A549 (cell line): ENCODE results near the gene RFT1. TPM values are rescaled to one million over a fixed set of nuclear protein-coding genes. Genes with fewer than 3 reads are reported as not detected.

Experiments used
- ATAC-seq, 2 experiments: fragments of 200-7000 bp in 1 of 2; fragments of >200 bp in 1 of 2; cut with Nextera tagmentation in 1 of 2; cut with Tn5 transposase in 1 of 2; 3 replicates each; pipeline versions ENCODE4 v1.8.0 to v1.9.1; 2018 to 2020; ENCODE audit warnings: mild to moderate bottlenecking in 1 of 2, moderate library complexity in 1 of 2
- CTCF ChIA-PET: fragments of 300-600 bp; sonication (Branson Sonifier 250); formaldehyde crosslinking; extraction: SDS; loops from one replicate; lab custom pipeline; 2021; ENCODE audit warnings: antibody characterized with exemption, inconsistent platforms; lab: Yijun Ruan, JAX
- POLR2A ChIA-PET: fragments of 350-600 bp; formaldehyde crosslinking; extraction: SDS; loops from one replicate; lab custom pipeline; 2021; ENCODE audit warnings: antibody characterized with exemption, inconsistent platforms; lab: Yijun Ruan, JAX
- DNase-seq, 2 experiments: peaks; one replicate each; pipeline versions ENCODE4 v3.0.0 to v3.0.0-alpha.2; 2011 to 2016; ENCODE audit warnings: low read depth in 1 of 2, low spot score in 1 of 2
- FAIRE-seq: peaks from 2 replicates; lab custom pipeline; 2011; peaks lifted over from hg19 to GRCh38; lab: Jason Lieb, UNC
- H3K27ac ChIP-seq, 2 experiments: fragments of >200 bp; sonication (Bioruptor Twin); formaldehyde crosslinking; 3 replicates each; pipeline ENCODE4 v1.5.1; 2016 to 2017
- H3K4me1 ChIP-seq: fragments of >200 bp; sonication (Bioruptor Twin); formaldehyde crosslinking; 3 replicates; pipeline ENCODE4 v1.6.1; 2016
- H3K4me2 ChIP-seq: fragments of >200 bp; sonication (Bioruptor Twin); formaldehyde crosslinking; 3 replicates; pipeline ENCODE4 v1.6.1; 2016
- H3K4me3 ChIP-seq: fragments of >200 bp; sonication (Bioruptor Twin); formaldehyde crosslinking; 3 replicates; pipeline ENCODE4 v1.5.1; 2016
- H3K9me3 ChIP-seq: fragments of >200 bp; sonication (Bioruptor Twin); formaldehyde crosslinking; 3 replicates; pipeline ENCODE4 v1.6.1; 2016
- CHD2 ChIP-seq: fragments of 150-350 bp; IDR thresholded peaks from 2 replicates; pipeline ENCODE4 v1.6.1; 2014; ENCODE audit warnings: low read length; ENCODE audit not compliant: partially characterized antibody
- CHD4 ChIP-seq: fragments of 200-600 bp; sonication (generic); IDR thresholded peaks from 2 replicates; pipeline ENCODE4 v1.6.1; 2016; ENCODE audit warnings: antibody characterized with exemption, mild to moderate bottlenecking, borderline replicate concordance
- E2F6 ChIP-seq: IDR thresholded peaks from 2 replicates; pipeline ENCODE4 v1.6.1; 2012; ENCODE audit warnings: low read depth, borderline replicate concordance
- EHF ChIP-seq: fragments of 250-450 bp; sonication (Bioruptor Pico); IDR thresholded peaks from 2 replicates; pipeline ENCODE4 v1.5.0; 2020; ENCODE audit warnings: mild to moderate bottlenecking
- EHMT2 ChIP-seq: fragments of 200-600 bp; sonication (generic); IDR thresholded peaks from 2 replicates; pipeline ENCODE4 v1.6.1; 2016; ENCODE audit warnings: antibody characterized with exemption, low read depth, mild to moderate bottlenecking, moderate library complexity
- FOSB ChIP-seq: fragments of 250-450 bp; sonication (Bioruptor Pico); IDR thresholded peaks from 2 replicates; pipeline ENCODE4 v1.5.0; 2020; ENCODE audit warnings: mild to moderate bottlenecking, moderate library complexity
- GATA3 ChIP-seq: IDR thresholded peaks from 2 replicates; pipeline ENCODE4 v1.6.1; 2012; ENCODE audit warnings: borderline replicate concordance
- HEYL ChIP-seq: fragments of 250-450 bp; sonication (Bioruptor Pico); IDR thresholded peaks from 2 replicates; pipeline ENCODE4 v1.8.0; 2021; ENCODE audit warnings: mild to moderate bottlenecking, moderate library complexity
- HMGXB4 ChIP-seq: fragments of 250-450 bp; sonication (Bioruptor Pico); IDR thresholded peaks from 2 replicates; pipeline ENCODE4 v1.5.0; 2021; ENCODE audit warnings: mild to moderate bottlenecking, moderate library complexity, borderline replicate concordance
- HOXB13 ChIP-seq: fragments of 250-450 bp; sonication (Bioruptor Pico); IDR thresholded peaks from 2 replicates; pipeline ENCODE4 v1.5.0; 2020; ENCODE audit warnings: low read depth, mild to moderate bottlenecking, moderate library complexity
- HOXB5 ChIP-seq: fragments of 250-450 bp; sonication (Bioruptor Pico); IDR thresholded peaks from 2 replicates; pipeline ENCODE4 v1.5.0; 2020; ENCODE audit warnings: mild to moderate bottlenecking, moderate library complexity
- JUN ChIP-seq, 2 experiments: fragments of >200 bp; sonication (Bioruptor Twin); formaldehyde crosslinking; IDR thresholded peaks; 2 replicates in 1 of 2; 3 replicates in 1 of 2; pipeline ENCODE4 v1.6.1; 2016 to 2017
- KDM1A ChIP-seq: fragments of 200-600 bp; sonication (generic); IDR thresholded peaks from 2 replicates; pipeline ENCODE4 v1.6.1; 2016; ENCODE audit warnings: low read depth, mild to moderate bottlenecking
- KDM5A ChIP-seq: fragments of 200-600 bp; sonication (generic); IDR thresholded peaks from 2 replicates; pipeline ENCODE4 v1.6.1; 2016; ENCODE audit warnings: antibody characterized with exemption, mild to moderate bottlenecking
- MAX ChIP-seq: IDR thresholded peaks from 2 replicates; pipeline ENCODE4 v1.6.1; 2012
- MAZ ChIP-seq: fragments of 150-350 bp; IDR thresholded peaks from 2 replicates; pipeline ENCODE4 v1.6.1; 2014; ENCODE audit warnings: antibody characterized with exemption, low read depth, low read length, borderline replicate concordance
- NFE2L2 ChIP-seq: fragments of 150-350 bp; conservative IDR thresholded peaks from 2 replicates; pipeline ENCODE4 v1.6.1; 2014; ENCODE audit warnings: low read length
- NPAS2 ChIP-seq: fragments of 250-450 bp; sonication (Bioruptor Pico); IDR thresholded peaks from 2 replicates; pipeline ENCODE4 v1.8.0; 2022; ENCODE audit warnings: mild to moderate bottlenecking, moderate library complexity, borderline replicate concordance
- RARB ChIP-seq: fragments of 250-450 bp; sonication (Bioruptor Pico); IDR thresholded peaks from 2 replicates; pipeline ENCODE4 v1.8.0; 2021; ENCODE audit warnings: mild to moderate bottlenecking, moderate library complexity
- RCOR1 ChIP-seq: fragments of 150-350 bp; IDR thresholded peaks from 2 replicates; pipeline ENCODE4 v1.6.1; 2014; ENCODE audit warnings: antibody characterized with exemption, low read length, low read depth
- ZC3H11A ChIP-seq: fragments of 450-650 bp; IDR thresholded peaks from 2 replicates; pipeline ENCODE4 v1.6.1; 2014; ENCODE audit warnings: antibody characterized with exemption, mild to moderate bottlenecking
- ZNF302 ChIP-seq: fragments of 250-450 bp; sonication (Bioruptor Pico); IDR thresholded peaks from 2 replicates; pipeline ENCODE4 v1.9.0; 2021; ENCODE audit warnings: inconsistent platforms, mild to moderate bottlenecking, moderate library complexity
- ZSCAN20 ChIP-seq: fragments of 250-450 bp; sonication (Bioruptor Pico); IDR thresholded peaks from 2 replicates; pipeline ENCODE4 v1.8.0; 2022; ENCODE audit warnings: mild to moderate bottlenecking, moderate library complexity
- WGBS: methylation state at CpG from one replicate; pipeline ENCODE4 v1.1.6; 2017; ENCODE audit errors: missing lambda C conversion rate; 5-methylcytosine and 5-hydroxymethylcytosine counted together
- polyA plus RNA-seq, 4 experiments: library from polyadenylated mRNA; depleted of rRNA in 3 of 4; stranded (reverse); fragments of >200 nt; fragmentation: RNase III in 1 of 4; extraction: RNeasy Plus Mini Kit Qiagen cat#74134 plus additional on column Dnase treatment in 1 of 4; gene quantifications; 2 replicates in 3 of 4; 3 replicates in 1 of 4; pipeline ENCODE4 v1.2.3, GENCODE V29; 2011 to 2017

The RFT1 gene
- polyA plus RNA-seq, 2 of the 4 experiments (the other 2 are of a cell fraction): 15.6 to 33.6 TPM

GRCh38 chr3:53174346-53175250, 44.4 kb upstream of the RFT1 start:
- ChIA-PET POLR2A (no interaction called here), CTCF (interaction anchor here (1.3 kb wide), 1 partner anchor 60 kb away, joined by 4 read pairs; no protein-coding TSS in a partner anchor)
- H3K27ac ChIP-seq: no peak overlapping the region
- ATAC-seq (no peak), FAIRE-seq (no peak), DNase-seq (no peak)
- no peak overlapping the region for H3K4me2 ChIP-seq
- no peaks in the 10 kb centered on the region for H3K9me3 ChIP-seq
- TF ChIP-seq HOXB13 (CRISPR knock-in tag): no peak
- TF ChIP-seq EHF: no peak
- no peak for TF ChIP-seq NPAS2 (CRISPR knock-in tag)
- TF ChIP-seq HOXB5 (CRISPR knock-in tag): no peak
- H3K4me3 ChIP-seq: no peak overlapping the region
- WGBS: 72% methylated on average over 3 of the region's 9 CpGs
- H3K4me1 ChIP-seq: no peaks in the 10 kb centered on the region

GRCh38 chr3:53173107-53173506, 42.9 kb upstream of the RFT1 start:
- H3K27ac ChIP-seq: no peak overlapping the region
- ChIA-PET POLR2A (no interaction called here), CTCF (no interaction called here)
- H3K9me3 ChIP-seq: no peaks in the 10 kb centered on the region
- no peak overlapping the region for H3K4me3 ChIP-seq
- no peak for DNase-seq
- no peak for ATAC-seq
- no peak overlapping the region for H3K4me2 ChIP-seq
- no peak for FAIRE-seq
- H3K4me1 ChIP-seq: no peaks in the 10 kb centered on the region
- no peak for TF ChIP-seq JUN (IDR thresholded peaks at IDR 0.05)
- no peak for TF ChIP-seq E2F6
- TF ChIP-seq MAX: no peak
- no peak for TF ChIP-seq ZC3H11A
- TF ChIP-seq KDM5A: no peak
- no peak for TF ChIP-seq GATA3
- no peak for TF ChIP-seq RARB (CRISPR knock-in tag)
- no peak for TF ChIP-seq FOSB (CRISPR knock-in tag)
- no peak for TF ChIP-seq ZSCAN20 (CRISPR knock-in tag)
- TF ChIP-seq MAZ: no peak
- no peak for TF ChIP-seq CHD4
- no peak for TF ChIP-seq ZNF302 (CRISPR knock-in tag)
- no peak for TF ChIP-seq HMGXB4 (CRISPR knock-in tag)
- TF ChIP-seq EHMT2: no peak
- TF ChIP-seq CHD2: no peak
- TF ChIP-seq KDM1A: no peak
- 88% methylated on average over 5 of the region's 5 CpGs for WGBS

DNA sequence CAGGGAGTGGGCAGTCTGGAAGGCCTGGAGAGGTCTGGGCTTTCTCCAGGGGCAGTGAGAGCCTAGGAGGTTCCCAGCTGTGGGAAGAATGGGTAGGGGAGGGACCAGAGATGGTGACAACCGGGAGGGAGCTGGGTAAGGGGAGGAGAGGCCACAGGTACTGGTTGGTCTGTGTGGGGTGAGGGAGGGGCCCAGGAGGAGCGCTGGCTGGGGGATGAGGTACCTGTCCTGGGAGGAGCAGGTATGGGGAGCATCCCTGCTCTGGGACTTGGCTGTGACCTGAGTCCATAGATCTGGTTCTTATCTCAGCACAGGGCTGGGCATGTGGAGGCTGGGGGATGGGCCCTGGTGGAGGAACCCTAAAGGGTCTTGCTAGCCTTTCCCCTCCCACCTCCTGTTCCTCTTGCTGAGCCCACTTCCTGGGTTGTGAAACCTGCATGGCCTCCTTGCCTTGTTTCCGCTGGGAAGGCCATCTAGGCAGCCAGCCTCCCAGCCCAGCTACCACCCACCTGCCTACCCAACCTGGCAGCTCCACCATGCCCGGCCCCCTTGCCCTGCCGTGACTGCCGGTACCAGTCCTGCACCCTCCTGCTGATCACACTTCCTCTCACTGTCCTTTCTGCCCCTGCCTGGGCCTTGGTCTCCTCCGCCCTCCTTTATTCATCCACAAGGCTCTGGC, 41.7 kb upstream of the RFT1 start:
- no peak overlapping the region for H3K4me2 ChIP-seq
- TF ChIP-seq NFE2L2 (no peak), NPAS2 (CRISPR knock-in tag) (no peak), RCOR1 (no peak), HEYL (CRISPR knock-in tag) (no peak), JUN (IDR thresholded peaks at IDR 0.05) (no peak)
- H3K9me3 ChIP-seq: no peaks in the 10 kb centered on the region
- CTCF ChIA-PET: interaction anchor here (0.6 to 1.3 kb wide), 3 partner anchors 24 to 64 kb away, joined by 3 to 4 read pairs (median 3); no protein-coding TSS in a partner anchor
- no peak overlapping the region for H3K27ac ChIP-seq
- no peak overlapping the region for H3K4me3 ChIP-seq
- FAIRE-seq: no peak
- no peak; a peak in 1 of 6 replicates for ATAC-seq
- H3K4me1 ChIP-seq: no peaks in the 10 kb centered on the region
- 68% methylated on average over 7 of the region's 7 CpGs for WGBS
- DNase-seq: no peak
- POLR2A ChIA-PET: no interaction called here
